ENCODE data around the gene PFDN4.

Gene PFDN4

DNA sequence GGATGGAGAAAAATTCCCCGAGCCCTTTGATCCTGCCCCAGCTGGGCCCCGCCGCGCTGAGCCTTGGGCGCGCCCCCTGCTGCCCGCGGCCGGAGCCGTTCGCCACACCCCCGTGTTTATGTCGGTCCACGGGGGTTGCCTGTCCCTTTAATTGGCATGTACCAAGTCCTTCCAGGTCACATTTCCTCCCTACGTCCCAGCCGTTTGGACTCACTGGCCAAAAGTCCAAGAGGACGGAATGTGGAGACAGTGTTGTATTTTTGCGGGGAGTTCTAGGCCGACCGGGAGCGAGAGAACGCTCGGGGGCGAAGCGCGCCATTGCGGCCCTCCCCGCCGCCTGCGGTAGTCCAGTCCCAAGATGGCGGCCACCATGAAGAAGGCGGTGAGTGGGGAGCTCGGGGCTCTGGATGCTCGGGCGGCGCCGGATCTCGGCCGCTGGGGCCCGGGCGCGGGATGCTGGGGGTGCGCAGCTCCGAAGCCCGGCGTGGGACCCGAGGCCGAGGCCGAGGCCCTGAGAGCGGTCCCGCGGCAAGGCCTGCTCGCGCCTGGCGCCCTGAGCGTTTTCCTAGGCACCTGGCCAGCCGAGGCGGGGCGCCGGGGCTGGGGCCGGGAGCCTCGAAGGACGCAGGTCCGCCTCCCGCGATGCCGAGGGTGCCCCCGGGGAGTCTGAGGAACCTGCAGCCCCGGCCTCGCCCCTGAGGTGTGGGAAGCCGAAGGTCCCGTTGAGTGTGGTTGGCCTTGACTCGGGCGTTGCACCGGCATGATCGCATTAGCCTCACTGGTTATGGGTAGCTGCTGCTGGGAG lies at the start of gene PFDN4:
Gene PFDN4, plus strand, starts transcription at position 345 of the 805 bp plus-strand sequence. Its CDS starts 14 bp downstream, at position 359.
- peak; percentile 70 for DNase-seq (ENCODE audit: low spot score)

DNA sequence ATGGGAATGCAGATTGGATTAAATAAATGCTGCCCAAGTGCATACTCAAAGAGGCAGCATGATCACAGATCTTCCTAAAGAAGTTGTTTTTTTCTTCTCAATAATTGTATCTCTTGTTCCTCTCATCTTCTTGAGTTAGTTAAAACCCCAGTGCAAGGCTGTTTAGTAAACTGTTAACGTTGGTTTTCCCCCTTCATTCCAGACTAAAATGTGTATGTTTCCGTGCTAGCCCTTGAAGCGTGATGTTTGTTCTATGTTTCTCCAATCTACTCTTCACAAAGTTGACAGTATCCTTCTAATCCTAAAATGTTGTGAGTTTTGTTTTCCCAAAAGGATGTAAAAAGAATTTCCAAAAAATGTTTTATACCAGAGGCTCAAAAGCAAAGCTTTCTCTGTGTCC lies 49.7 kb upstream of the PFDN4 start:
- DNase-seq (ENCODE audit: low spot score), result no peak

GRCh38 chr20:54158856-54159418 lies 49.0 kb upstream of the PFDN4 start:
- DNase-seq (ENCODE audit: low spot score), result no peak

DNA sequence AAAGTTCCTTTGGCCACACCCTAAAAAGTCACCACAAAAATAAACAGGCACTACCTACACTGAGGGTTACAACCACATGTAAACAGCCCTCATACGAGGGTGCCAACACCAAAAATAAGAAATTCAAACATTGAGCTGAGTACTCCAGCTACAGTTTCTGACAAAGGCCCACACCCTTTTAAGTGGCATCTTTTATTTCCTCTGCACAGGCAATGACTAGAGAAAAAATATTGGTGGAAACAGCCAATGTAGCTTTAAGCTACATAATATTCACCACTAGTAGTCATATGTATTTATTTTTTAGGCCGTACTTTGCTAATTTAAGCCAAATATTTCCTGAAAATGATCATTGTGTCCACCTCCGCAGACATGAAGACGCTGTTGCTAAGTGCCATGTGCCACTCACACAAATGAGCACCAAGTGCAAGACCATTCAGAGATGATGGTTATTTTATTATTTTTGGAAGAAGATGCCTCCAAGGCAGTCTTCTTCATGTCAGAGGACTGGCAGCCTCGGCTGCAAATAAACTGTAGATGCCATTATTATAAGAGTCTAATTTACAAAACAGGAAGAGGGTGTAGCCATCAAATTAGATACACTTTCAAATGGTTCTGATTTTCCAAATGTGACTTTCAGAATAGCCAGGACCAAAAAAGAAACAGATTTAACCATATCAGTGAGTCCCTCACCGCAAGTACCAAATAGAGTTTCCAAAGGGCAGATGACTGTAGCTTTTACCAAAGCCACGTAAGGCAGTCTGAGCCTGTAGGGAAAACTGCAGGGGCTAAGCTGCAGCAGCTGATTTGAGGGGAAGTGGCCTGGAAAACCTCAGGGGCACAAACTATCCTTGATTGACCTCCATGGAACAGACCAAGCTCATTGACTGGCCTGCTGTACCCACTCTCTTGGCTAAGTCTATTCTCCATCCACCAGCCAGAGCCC lies 47.6 kb upstream of the PFDN4 start:
- DNase-seq (ENCODE audit: low spot score), result no peak

GRCh38 chr20:54161008-54161820 lies 46.7 kb upstream of the PFDN4 start:
- DNase-seq (ENCODE audit: low spot score), result no peak

GRCh38 chr20:54161821-54162149 lies 46.1 kb upstream of the PFDN4 start:
- DNase-seq (ENCODE audit: low spot score), result no peak

DNA sequence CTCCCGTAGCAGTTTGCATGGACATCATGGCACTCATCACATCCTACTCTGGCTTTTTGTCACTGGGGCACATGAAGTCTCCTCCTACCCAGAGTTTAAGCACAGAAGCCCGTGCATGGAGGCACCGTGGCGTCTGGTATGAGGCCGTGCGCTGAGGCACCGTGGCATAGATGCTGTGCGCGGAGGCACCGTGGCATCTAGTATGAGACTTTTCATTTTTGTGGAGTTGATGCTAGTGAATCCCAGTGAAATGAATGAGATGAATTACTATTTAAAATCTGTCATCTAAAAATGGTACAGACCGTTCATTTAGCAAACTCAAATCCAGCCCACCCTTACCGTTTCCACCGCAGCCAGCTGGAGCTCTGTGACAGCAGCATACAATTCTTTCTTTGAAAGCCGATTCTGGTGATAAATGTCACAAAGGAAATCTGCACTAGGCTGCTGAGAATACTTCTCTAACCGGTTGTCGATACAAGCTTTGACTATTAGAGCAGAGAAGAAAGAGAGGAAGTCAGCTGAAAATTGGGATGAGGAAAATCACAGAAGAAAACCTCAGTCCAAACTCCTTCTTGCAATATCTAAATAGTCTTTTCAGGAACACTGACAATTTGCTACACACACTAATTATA lies 45.4 kb upstream of the PFDN4 start:
- no peak for DNase-seq (ENCODE audit: low spot score)

- DNase-seq (ENCODE audit: low spot score), result no peak
These were observed 44.5 kb upstream of the PFDN4 start for GRCh38 chr20:54163402-54163801.

DNA sequence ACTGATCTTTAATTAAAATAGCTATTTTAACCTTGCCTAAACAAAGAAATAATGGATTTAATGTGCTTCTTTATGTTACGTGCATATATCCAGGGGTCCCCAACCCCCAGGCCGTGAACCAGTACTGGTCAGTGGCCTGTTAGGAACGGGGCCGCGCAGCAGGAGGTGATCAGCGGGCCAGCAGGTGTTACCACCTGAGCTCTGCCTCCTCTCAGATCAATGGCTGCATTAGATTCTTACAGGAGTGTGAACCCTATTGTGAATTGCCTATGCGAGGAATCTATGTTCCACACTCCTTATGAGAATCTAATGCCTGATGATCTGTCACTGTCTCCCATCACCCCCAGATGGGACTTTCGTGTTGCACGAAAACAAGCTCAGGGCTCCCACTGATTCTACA lies 42.9 kb upstream of the PFDN4 start:
- DNase-seq (ENCODE audit: low spot score), result no peak

DNA sequence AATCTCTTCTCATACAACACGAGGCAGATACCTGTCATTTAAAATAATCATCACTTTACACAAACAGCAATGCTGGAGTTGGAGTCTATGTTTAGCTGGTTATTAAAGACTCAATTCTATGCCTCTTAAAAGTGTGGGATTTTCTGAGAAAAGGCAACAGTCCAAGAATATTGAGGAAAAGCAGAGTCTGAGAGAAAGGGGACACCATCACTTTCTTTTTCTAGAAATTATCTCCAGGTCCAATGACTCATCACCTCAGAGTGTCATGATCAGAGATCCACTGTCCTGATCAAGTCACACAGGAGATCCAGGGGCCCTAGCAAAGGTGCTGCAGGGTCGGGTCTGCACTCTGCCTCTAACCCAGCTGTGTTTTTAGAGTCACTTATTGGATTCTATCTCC lies 42.1 kb upstream of the PFDN4 start:
- no peak for DNase-seq (ENCODE audit: low spot score)

- no peak for DNase-seq (ENCODE audit: low spot score)
These were observed 40.8 kb upstream of the PFDN4 start for GRCh38 chr20:54166987-54167662.

GRCh38 chr20:54167909-54168872 lies 39.7 kb upstream of the PFDN4 start:
- no peak for DNase-seq (ENCODE audit: low spot score)

GRCh38 chr20:54168961-54169862 lies 38.7 kb upstream of the PFDN4 start:
- DNase-seq (ENCODE audit: low spot score), result no peak

DNA sequence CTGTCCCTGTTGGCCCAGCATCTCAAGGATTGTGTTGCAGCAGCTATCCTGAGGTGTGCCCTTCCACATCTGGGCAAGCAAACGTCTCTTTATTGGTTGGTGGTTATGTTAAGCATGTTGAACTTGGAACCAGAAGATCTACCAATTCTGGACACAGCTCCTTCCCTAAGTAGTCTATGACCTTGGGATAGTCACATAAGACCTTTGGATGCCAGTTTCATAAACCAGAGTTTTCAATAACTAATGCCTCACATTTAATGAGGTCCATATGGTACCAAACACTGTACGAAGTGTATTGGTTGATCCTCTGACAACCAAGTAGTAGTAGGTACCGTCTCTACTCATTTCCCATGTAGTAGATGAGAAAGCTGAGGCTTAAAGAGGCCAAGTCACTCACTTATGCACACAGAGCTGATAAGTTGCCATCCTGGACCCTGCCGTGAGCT lies 37.8 kb upstream of the PFDN4 start:
- DNase-seq (ENCODE audit: low spot score), result no peak

- DNase-seq (ENCODE audit: low spot score), result no peak
These were observed 36.9 kb upstream of the PFDN4 start for GRCh38 chr20:54170963-54171362.

DNA sequence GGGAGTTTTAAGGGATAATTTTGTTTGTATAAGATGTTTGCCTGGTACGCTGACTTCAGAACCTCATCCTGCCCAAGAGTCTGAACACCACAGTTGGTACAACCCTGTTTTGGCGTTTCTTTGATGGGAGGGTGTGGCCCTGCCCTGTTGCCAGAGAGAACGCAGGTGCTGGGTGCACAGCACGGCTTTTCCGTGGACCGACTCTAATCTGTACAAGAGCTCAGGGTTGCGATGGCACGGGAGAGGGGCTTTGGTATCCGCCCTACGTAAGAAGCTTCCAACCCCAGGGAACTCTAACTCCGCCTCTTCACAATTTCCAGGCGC lies 35.4 kb upstream of the PFDN4 start:
- no peak for DNase-seq (ENCODE audit: low spot score)

GRCh38 chr20:54172856-54173652 lies 34.8 kb upstream of the PFDN4 start:
- DNase-seq (ENCODE audit: low spot score), result no peak

All from CD4-positive, alpha-beta T cell treated with Interleukin-6 at 100 ng/mL for 8 hours (primary cell).